HG03575 (cell line): Measurements from ENCODE around the gene TSG101.

ENCODE experiments used
- ATAC-seq: cut with Tn5 transposase; IDR thresholded peaks from one replicate; pipeline ENCODE4 v1.9.1; 2021; ENCODE audit not compliant: unreplicated experiment, insufficient number of reproducible peaks, low FRiP score; ENCODE audit errors: extremely low read depth

The TSG101 gene

GRCh38 chr11:18498039-18498438, 28.7 kb downstream of the TSG101 start:
- ATAC-seq: no peak

GRCh38 chr11:18495703-18496102, 31.0 kb downstream of the TSG101 start:
- ATAC-seq: no peak

GRCh38 chr11:18495271-18495670, 31.5 kb downstream of the TSG101 start:
- ATAC-seq: no peak

- no peak for ATAC-seq
These were observed 33.4 kb downstream of the TSG101 start for GRCh38 chr11:18493310-18493709.

- no peak for ATAC-seq
These were observed 33.9 kb downstream of the TSG101 start for GRCh38 chr11:18492888-18493287.

GRCh38 chr11:18491924-18492323, 34.8 kb downstream of the TSG101 start:
- ATAC-seq: no peak

- no peak for ATAC-seq
These were observed 35.8 kb downstream of the TSG101 start for GRCh38 chr11:18490736-18491485.

GRCh38 chr11:18490319-18490718, 36.4 kb downstream of the TSG101 start:
- ATAC-seq: no peak

GRCh38 chr11:18485913-18486528, 40.7 kb downstream of the TSG101 start:
- no peak for ATAC-seq

GRCh38 chr11:18479063-18479462, 47.7 kb downstream of the TSG101 start:
- ATAC-seq: no peak

GRCh38 chr11:18472587-18472986, 54.2 kb downstream of the TSG101 start:
- no peak for ATAC-seq

- no peak for ATAC-seq
These were observed 54.7 kb downstream of the TSG101 start for GRCh38 chr11:18471995-18472394.

- ATAC-seq: no peak
These were observed 57.8 kb downstream of the TSG101 start for GRCh38 chr11:18468961-18469360.

GRCh38 chr11:18468059-18468458, 58.7 kb downstream of the TSG101 start:
- no peak for ATAC-seq

- ATAC-seq: no peak
These were observed 60.3 kb downstream of the TSG101 start for GRCh38 chr11:18466402-18466801.

GRCh38 chr11:18463439-18463838, 63.3 kb downstream of the TSG101 start:
- ATAC-seq: no peak

- ATAC-seq: no peak
These were observed 64.8 kb downstream of the TSG101 start for GRCh38 chr11:18461909-18462308.

GRCh38 chr11:18459634-18460033, 67.1 kb downstream of the TSG101 start:
- no peak for ATAC-seq

GRCh38 chr11:18457450-18457849, 69.3 kb downstream of the TSG101 start:
- ATAC-seq: no peak

- ATAC-seq: no peak
These were observed 70.9 kb downstream of the TSG101 start, which contains the start of gene LDHAL6A for GRCh38 chr11:18455686-18456372. Gene LDHAL6A (plus strand): TSS chr11:18455856. CDS start chr11:18456681, 825 bp downstream.
